HG03064 (cell line): ENCODE measurements around the gene PPP1R11.
A peak's percentile ranks its signal among the peaks of the same experiment; 100 is the strongest.
"Not testable (repeated sequence)": the region's sequence is repeated elsewhere in the genome, so short reads cannot be mapped to it uniquely, and the experiment has no call there.

Experiments
- ATAC-seq: cut with Tn5 transposase; IDR thresholded peaks from one replicate; pipeline ENCODE4 v1.9.1; 2021; ENCODE audit warnings: low read depth; ENCODE audit not compliant: unreplicated experiment

PPP1R11 gene

GRCh38 chr6:30066577-30067459 lies at the start of gene PPP1R11:
Gene PPP1R11, plus strand, starts transcription at chr6:30067198. Its CDS starts 213 bp downstream, at chr6:30067411.
- ATAC-seq: peak; percentile 94

- no peak for ATAC-seq
Observed at GRCh38 chr6:30019819-30020218, 47.2 kb upstream of the PPP1R11 start.

- no peak for ATAC-seq
Observed at GRCh38 chr6:30020626-30021025, 46.4 kb upstream of the PPP1R11 start.

GRCh38 chr6:30022189-30022588 lies 44.8 kb upstream of the PPP1R11 start:
- no peak for ATAC-seq

GRCh38 chr6:30022712-30023111 lies 44.3 kb upstream of the PPP1R11 start:
- not testable (repeated sequence) for ATAC-seq

GRCh38 chr6:30025186-30025585 lies 41.8 kb upstream of the PPP1R11 start:
- no peak for ATAC-seq

GRCh38 chr6:30029588-30029987 lies 37.4 kb upstream of the PPP1R11 start:
- ATAC-seq: no peak

- no peak for ATAC-seq
Observed at GRCh38 chr6:30031381-30031780, 35.6 kb upstream of the PPP1R11 start.

GRCh38 chr6:30033440-30033839 lies 33.6 kb upstream of the PPP1R11 start:
- ATAC-seq: not testable (repeated sequence)

- no peak for ATAC-seq
Observed at GRCh38 chr6:30035784-30036183, 31.2 kb upstream of the PPP1R11 start.

- no peak for ATAC-seq
Observed at GRCh38 chr6:30037182-30037788, 29.7 kb upstream of the PPP1R11 start.

- ATAC-seq: no peak
Observed at GRCh38 chr6:30041221-30041620, 25.8 kb upstream of the PPP1R11 start.

- ATAC-seq: no peak
Observed at GRCh38 chr6:30041821-30042220, 25.2 kb upstream of the PPP1R11 start.

GRCh38 chr6:30042476-30042875 lies 24.5 kb upstream of the PPP1R11 start:
- no peak for ATAC-seq

- ATAC-seq: no peak
Observed at GRCh38 chr6:30042914-30043313, 24.1 kb upstream of the PPP1R11 start.

GRCh38 chr6:30043744-30044143 lies 23.3 kb upstream of the PPP1R11 start:
- no peak for ATAC-seq

GRCh38 chr6:30044630-30045029 lies 22.4 kb upstream of the PPP1R11 start:
- ATAC-seq: no peak

- ATAC-seq: no peak
Observed at GRCh38 chr6:30047220-30047619, 19.8 kb upstream of the PPP1R11 start.

- no peak for ATAC-seq
Observed at GRCh38 chr6:30053682-30054081, 13.3 kb upstream of the PPP1R11 start.

- ATAC-seq: no peak
Observed at GRCh38 chr6:30055513-30055912, 11.5 kb upstream of the PPP1R11 start.

- ATAC-seq: no peak
Observed at GRCh38 chr6:30060606-30061091, 6.3 kb upstream of the PPP1R11 start.
